Stimulated activated CD4-positive, alpha-beta T cell treated with anti-CD3 and anti-CD28 coated beads, TNF-alpha, amount 100 ng/mL, for 4 hours (primary cell): Measurements from ENCODE around the gene OSR1.

Experiments
- DNase-seq, 3 experiments: peaks; one replicate each; pipeline ENCODE4 v3.0.0-alpha.2; 2020; ENCODE audit warnings: low read depth in 3 of 3

Gene OSR1

GRCh38 chr2:19359021-19359357 is 566 bp upstream of the OSR1 start:
- no peak for DNase-seq

- DNase-seq = no peak
Measured at GRCh38 chr2:19357402-19358241, 801 bp downstream of the OSR1 start.

GRCh38 chr2:19356545-19357401 is 1.6 kb downstream of the OSR1 start:
- no peak for DNase-seq

- DNase-seq = no peak
Measured at GRCh38 chr2:19355931-19356544, 2.4 kb downstream of the OSR1 start.

GRCh38 chr2:19355416-19355821 is 3.0 kb downstream of the OSR1 start:
- no peak for DNase-seq

- DNase-seq = no peak
Measured at GRCh38 chr2:19355014-19355405, 3.4 kb downstream of the OSR1 start.

DNA sequence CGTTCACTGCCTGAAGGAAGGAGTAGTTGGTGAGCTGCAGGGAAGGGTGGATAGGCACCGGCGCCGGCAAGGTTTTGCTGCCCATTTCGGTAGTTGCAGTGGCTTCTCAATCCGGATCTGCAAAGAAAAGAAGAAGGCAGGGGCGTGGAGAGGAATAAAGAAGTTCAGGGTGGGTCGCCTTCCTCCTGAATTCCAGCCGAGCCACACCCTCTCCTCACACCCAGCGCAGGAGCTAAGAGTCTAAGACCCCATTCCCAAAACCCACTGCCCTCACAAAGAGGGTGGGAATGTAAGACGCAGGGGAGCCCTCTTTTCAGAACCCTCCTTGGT is 4.7 kb downstream of the OSR1 start:
- no peak for DNase-seq

GRCh38 chr2:19352946-19353720 is 5.3 kb downstream of the OSR1 start:
- DNase-seq = no peak

DNA sequence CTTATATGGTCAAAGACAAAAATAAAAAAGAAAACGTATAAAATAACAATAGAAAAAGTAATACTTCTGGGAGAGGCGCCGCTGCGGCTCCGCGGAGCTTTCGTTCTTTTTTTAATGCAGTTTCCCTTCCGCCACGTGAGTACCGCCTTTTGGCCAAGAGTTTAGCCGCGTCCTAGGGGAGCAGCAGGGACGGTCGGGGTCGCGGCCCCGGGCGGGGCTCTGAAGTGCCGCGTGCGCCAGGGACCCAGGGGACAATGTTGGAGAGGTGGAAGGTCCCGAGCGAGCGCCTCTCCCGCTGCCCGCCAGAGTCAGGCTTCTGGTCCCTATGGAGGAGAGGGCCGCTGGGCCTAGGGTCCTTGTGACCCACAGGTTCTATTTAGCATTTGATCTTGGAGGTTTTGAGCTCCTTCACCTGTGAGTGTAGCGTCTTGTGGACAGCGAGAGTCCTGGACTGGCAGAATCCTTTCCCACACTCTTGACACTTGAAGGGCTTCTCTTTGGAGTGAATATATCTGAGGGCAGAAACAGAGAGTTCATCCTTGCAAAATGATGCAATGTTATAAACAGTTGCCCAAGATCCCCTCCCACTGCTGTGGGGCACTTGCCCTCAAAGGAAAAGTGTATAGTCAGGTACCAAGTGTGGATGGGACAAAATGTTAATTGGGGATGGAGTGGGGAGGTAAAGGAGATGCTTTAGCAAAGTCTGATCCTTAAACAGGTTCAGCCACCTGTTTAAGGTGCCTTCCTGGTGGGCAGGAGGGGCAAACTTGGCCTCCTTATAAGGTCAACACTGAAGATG is 6.3 kb downstream of the OSR1 start:
- no peak for DNase-seq

DNA sequence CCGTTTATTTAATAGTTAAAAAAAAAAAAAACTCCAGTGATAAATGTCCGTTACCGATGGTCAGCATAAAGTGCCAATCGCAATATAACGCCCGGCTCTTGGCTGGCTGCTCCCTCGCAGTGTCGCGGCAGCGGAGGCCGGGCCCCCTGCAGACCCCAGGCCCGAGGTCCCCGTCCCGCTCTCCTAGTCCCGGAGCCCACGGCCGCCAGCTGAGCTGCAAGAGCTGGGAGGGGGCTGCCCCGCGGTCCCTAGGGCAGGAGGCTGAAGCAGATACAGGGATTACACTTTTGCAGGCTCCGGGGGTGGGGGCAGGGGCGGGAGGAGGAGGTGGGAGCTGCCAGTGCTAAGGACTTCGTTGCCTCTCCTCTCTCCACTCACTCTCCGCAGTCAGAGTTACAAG is 6.9 kb downstream of the OSR1 start:
- no peak for DNase-seq

GRCh38 chr2:19350678-19351401 is 7.6 kb downstream of the OSR1 start:
- no peak for DNase-seq

DNA sequence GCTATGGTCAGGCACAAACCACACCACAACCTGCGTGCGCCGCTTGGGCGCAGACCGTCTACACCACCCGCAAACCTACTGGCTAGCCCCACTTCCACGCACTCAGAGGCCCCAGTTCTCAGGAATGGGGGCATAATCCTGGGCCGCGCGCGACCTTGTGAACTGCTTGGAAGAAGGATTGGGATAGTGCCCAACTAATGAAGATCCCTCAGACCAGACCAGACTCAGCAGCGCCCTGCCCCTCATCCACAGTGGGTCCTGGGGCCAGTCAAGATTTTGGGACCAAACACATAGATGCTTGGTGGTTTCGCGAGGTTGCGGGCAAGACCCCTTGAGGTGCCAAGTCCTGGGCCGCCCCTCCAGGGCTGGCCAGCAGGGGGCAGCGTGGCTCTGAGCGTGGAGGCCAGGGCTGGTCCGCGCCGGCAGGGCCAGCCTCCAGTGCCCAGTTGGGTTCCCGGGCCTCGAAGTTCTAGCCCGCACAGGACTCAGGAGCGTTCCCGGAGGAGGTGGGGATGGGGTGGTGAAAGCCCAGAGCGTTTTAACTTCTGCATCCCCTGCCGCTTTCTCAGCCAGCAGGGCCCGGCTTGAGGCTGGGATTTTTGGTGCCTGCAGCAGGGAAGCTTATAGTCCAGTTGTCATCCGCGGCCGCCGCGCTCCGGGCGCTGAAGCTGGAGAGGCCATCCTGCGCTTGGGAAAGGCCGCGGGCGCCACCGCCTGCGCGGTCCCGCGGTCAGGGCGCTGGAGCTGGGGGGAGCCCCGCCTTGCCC is 8.3 kb downstream of the OSR1 start:
- DNase-seq = peak in 1 of 3 experiments; percentile 34

DNA sequence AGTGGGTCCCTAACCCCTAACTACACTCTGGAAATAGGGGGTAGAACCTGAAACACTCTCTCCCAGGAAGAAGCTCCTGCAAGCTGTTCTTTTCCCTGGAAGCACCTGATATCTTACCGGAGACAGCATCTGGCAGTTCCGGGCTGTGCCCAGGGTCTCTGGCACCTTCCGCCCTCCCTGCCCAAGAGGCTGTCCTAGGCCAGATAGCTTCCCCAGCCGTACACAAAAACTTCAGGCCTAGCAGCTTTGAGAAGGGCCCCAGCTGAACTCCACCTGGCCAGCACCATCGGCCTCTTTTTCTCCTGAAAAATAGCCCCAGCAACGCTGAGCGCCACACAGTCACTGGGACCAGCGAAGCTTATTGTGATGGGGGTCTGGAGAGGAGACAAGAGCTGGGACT is 9.7 kb downstream of the OSR1 start:
- DNase-seq = no peak

DNA sequence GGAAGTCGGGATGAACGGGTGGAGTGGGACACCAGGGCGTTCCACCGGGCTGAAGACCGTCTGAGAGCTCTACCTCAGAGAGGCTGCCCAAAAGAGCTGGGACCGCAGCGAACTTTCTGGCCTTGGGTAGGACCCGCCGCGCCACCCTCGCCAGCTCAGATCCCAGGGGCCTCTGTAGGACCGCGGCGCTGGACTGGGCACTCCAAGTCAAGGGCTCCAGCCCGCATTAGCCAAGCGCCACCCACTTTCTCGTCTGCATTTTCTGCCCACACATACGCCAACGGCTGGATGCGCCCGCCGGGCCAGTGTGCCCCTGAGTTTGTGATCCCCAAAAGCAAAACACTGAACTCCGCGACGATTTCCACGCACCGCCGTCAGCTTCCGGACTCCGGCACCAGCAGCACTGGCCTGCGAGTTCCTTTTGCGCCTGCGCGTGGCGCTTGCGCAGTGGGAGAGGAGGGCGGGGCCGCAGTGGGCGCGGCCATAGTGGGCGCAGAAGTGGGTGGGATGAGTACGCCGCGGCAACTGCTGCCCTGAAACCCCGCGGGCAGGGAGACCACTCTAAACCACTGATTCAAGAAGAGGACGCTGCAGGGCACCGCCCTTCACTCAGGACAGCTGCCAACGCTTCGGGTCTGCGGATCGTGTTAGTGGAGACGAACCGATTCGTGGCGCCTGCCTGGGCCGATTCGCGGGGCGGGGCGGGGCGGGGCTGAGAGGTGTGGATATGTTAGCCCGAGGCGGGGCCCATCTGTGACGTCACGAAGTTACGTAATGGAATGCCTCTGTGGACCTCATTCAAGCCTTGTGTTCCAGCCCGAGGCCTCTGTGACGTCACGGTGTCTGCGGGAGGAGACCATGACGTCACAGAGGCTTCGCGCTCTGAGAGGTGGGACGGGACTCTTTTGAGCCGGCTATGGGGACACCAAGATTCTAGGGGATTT is 10.5 kb downstream of the OSR1 start:
- peak; percentile 88 to 95 (median 90) for DNase-seq

- DNase-seq = no peak
Measured at GRCh38 chr2:19346983-19347618, 11.3 kb downstream of the OSR1 start.

- DNase-seq = no peak
Measured at GRCh38 chr2:19337742-19338141, 20.7 kb downstream of the OSR1 start.

DNA sequence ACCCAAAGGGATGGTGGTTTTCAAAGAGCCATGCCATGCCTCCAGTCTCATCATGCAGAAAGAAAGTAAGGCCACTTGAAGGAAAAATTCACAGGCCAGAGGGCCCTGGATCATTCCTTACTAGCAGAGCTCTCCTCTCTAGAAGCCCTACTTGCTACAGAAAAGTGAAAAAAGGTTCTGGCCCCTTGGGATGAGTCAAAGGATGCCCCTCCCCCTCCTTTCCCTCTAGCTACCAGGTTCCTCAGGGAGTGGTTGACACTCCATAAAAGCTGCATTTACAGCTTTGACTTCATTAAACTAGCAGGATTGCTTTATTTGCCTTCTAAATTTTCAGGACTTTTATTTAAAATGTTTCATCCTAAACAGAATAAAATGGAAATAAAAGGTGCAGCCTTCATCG is 21.2 kb downstream of the OSR1 start:
- no peak for DNase-seq

DNA sequence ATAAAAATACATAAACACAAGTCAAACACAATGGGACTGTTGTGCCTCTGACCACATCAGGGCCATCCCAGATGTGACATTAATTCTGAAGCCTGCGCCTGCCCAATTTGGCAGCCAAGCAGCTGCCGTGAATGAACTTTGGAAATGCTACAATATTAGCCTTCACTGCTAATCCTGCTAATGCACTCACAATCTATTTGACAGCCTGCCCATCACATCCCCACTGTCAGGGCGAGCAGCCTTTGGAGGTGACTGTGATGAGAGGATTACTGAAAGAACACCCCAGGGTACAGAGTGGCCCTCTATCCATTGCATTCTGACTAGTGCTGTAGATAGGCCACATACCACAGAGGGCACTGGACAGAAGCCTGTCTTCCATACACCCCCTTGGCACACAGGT is 21.6 kb downstream of the OSR1 start:
- DNase-seq = no peak
